A549 (cell line): ENCODE measurements around the gene ENO1.

ENCODE experiments used
- CBX2 ChIP-seq: fragments of 200-600 bp; sonication (generic); IDR thresholded peaks from 2 replicates; pipeline ENCODE4 v1.6.1; 2016; ENCODE audit warnings: low read depth, mild to moderate bottlenecking, borderline replicate concordance
- CEBPB ChIP-seq, 2 experiments: fragments of >200 bp in 1 of 2; sonication (Bioruptor Twin) in 1 of 2; formaldehyde crosslinking in 1 of 2; IDR thresholded peaks; 2 replicates each; pipeline ENCODE4 v1.6.1; 2012 to 2016
- CTCF ChIP-seq: fragments of >200 bp; sonication (Bioruptor Twin); formaldehyde crosslinking; IDR thresholded peaks from 3 replicates; pipeline ENCODE4 v1.5.1; 2016
- PHF8 ChIP-seq: fragments of 200-600 bp; sonication (generic); IDR thresholded peaks from 2 replicates; pipeline ENCODE4 v1.6.1; 2016; ENCODE audit warnings: low read depth, mild to moderate bottlenecking, antibody characterized with exemption, moderate library complexity, borderline replicate concordance
- TP53 ChIP-seq: fragments of 250-450 bp; sonication (Bioruptor Pico); IDR thresholded peaks from 2 replicates; pipeline ENCODE4 v1.5.0; 2021; ENCODE audit warnings: mild to moderate bottlenecking, moderate library complexity

- TF ChIP-seq CEBPB (IDR thresholded peaks at IDR 0.05) (no peak), PHF8 (no peak), TP53 (CRISPR knock-in tag) (no peak), CBX2 (no peak), CTCF (no peak)
Measured at GRCh38 chr1:8867878-8868567, 10.5 kb downstream of the ENO1 start.
